Osteocyte (in vitro differentiated cells): Measurements from ENCODE around the gene PSENEN. TPM values are rescaled to one million over a fixed set of nuclear protein-coding genes. Genes with fewer than 3 reads are reported as not detected.
A peak's percentile ranks its signal among the peaks of the same experiment; 100 is the strongest.

Source experiments
- DNase-seq: peaks from one replicate; pipeline ENCODE4 v3.0.0; 2021; ENCODE audit warnings: mixed read lengths; ENCODE audit not compliant: unreplicated experiment; ENCODE audit errors: extremely low spot score
- H3K27ac Mint-ChIP-seq: one replicate; pipeline ENCODE4 v1.8.0; 2021; ENCODE audit warnings: mild to moderate bottlenecking, mixed read lengths; ENCODE audit not compliant: unreplicated experiment
- H3K27me3 Mint-ChIP-seq: one replicate; pipeline ENCODE4 v1.8.0; 2021; ENCODE audit warnings: mixed read lengths; ENCODE audit not compliant: unreplicated experiment
- H3K36me3 Mint-ChIP-seq: one replicate; pipeline ENCODE4 v1.8.0; 2021; ENCODE audit warnings: mixed read lengths; ENCODE audit not compliant: unreplicated experiment
- H3K4me1 Mint-ChIP-seq: one replicate; pipeline ENCODE4 v1.8.0; 2021; ENCODE audit warnings: mixed read lengths; ENCODE audit not compliant: unreplicated experiment
- H3K4me3 Mint-ChIP-seq: one replicate; pipeline ENCODE4 v1.8.0; 2021; ENCODE audit warnings: mild to moderate bottlenecking, moderate library complexity, mixed read lengths; ENCODE audit not compliant: unreplicated experiment
- H3K9me3 Mint-ChIP-seq: one replicate; pipeline ENCODE4 v1.8.0; 2021; ENCODE audit warnings: mixed read lengths; ENCODE audit not compliant: unreplicated experiment
- total RNA-seq: library from RNA; stranded (reverse); gene quantifications from 2 replicates; pipeline ENCODE4 v1.2.1, GENCODE V29; 2021
- TF ChIP-seq, protein P1 (sequence below): fragments of 200-600 bp; sonication (generic); IDR thresholded peaks from 2 replicates; pipeline ENCODE4 v1.5.0; 2021; ENCODE audit warnings: antibody characterized with exemption, mild to moderate bottlenecking, moderate library complexity

The PSENEN gene
- total RNA-seq, 1 donor from 2014 or later, result 72.6 TPM

- H3K4me1 Mint-ChIP-seq, result peaks cover 30% of the 10 kb centered on the region
Measured at GRCh38 chr19:35753634-35754369, 8.4 kb downstream of the PSENEN start.

DNA sequence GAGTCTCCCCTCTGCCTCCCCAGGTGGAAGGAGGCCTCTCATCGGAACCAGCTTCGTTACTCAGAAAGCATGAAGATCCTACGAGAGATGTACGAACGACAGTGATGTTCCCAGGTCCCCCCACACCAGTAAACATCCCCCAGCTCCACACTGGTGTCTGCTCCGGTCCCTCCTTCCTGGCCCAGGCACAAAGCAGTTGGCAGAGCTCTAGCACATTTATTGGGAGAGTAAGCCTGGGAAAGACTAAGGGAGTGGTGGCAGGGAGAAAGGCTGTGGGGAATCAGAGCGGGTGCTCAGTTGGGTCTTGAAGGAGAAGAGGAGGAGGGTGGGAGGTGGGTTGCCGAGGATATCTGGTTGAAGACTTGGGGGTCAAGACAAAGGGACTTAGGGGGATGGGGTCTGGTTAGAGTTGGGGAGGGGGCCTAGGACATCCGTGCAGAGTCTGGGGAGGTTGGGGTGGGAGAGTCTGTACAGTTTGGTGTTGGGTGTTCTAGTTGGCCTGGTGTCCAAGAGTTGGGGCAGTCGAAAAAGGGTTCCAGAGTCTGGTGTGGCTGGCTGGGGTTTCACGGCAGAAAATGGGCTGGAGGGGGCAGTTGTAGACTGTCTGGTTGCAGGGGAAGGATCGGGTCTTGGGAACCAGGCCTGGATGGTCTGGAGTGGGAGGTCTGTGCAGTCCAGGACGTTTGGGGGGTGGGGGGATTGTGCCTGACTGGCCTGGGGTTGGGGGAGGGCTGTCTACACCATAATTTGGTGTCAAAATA lies 9.1 kb downstream of the PSENEN start:
- Mint-ChIP-seq H3K27me3 (no peaks in the 10 kb centered on the region), H3K27ac (no peak overlapping the region), H3K9me3 (no peaks in the 10 kb centered on the region), H3K4me3 (no peak overlapping the region), H3K4me1 (peaks cover 31% of the 10 kb centered on the region), H3K36me3 (peaks cover 7% of the 10 kb centered on the region)
- TF ChIP-seq, protein P1, sequence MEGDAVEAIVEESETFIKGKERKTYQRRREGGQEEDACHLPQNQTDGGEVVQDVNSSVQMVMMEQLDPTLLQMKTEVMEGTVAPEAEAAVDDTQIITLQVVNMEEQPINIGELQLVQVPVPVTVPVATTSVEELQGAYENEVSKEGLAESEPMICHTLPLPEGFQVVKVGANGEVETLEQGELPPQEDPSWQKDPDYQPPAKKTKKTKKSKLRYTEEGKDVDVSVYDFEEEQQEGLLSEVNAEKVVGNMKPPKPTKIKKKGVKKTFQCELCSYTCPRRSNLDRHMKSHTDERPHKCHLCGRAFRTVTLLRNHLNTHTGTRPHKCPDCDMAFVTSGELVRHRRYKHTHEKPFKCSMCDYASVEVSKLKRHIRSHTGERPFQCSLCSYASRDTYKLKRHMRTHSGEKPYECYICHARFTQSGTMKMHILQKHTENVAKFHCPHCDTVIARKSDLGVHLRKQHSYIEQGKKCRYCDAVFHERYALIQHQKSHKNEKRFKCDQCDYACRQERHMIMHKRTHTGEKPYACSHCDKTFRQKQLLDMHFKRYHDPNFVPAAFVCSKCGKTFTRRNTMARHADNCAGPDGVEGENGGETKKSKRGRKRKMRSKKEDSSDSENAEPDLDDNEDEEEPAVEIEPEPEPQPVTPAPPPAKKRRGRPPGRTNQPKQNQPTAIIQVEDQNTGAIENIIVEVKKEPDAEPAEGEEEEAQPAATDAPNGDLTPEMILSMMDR, result no peak
- DNase-seq, result no peak

More at GRCh38 chr19:35753634-35754369, 8.4 kb downstream of the PSENEN start:
- no peak overlapping the region for H3K27ac Mint-ChIP-seq
- no peaks in the 10 kb centered on the region for H3K27me3 Mint-ChIP-seq
- peaks cover 7% of the 10 kb centered on the region for H3K36me3 Mint-ChIP-seq
- TF ChIP-seq, protein P1, result no peak
- no peak overlapping the region for H3K4me3 Mint-ChIP-seq
- no peak for DNase-seq
- H3K9me3 Mint-ChIP-seq, result no peaks in the 10 kb centered on the region

- H3K9me3 Mint-ChIP-seq, result no peaks in the 10 kb centered on the region
- no peak for DNase-seq
- TF ChIP-seq, protein P1, result no peak
- peaks cover 27% of the 10 kb centered on the region for H3K4me1 Mint-ChIP-seq
- no peak overlapping the region for H3K4me3 Mint-ChIP-seq
- no peaks in the 10 kb centered on the region for H3K27me3 Mint-ChIP-seq
- no peak overlapping the region for H3K27ac Mint-ChIP-seq
- peaks cover 7% of the 10 kb centered on the region for H3K36me3 Mint-ChIP-seq
Measured at GRCh38 chr19:35755131-35755549, 9.7 kb downstream of the PSENEN start.

- no peak overlapping the region for H3K4me3 Mint-ChIP-seq
- H3K4me1 Mint-ChIP-seq, result peaks cover 25% of the 10 kb centered on the region
- no peak for DNase-seq
Measured at GRCh38 chr19:35755550-35756376, 10.3 kb downstream of the PSENEN start.

More at GRCh38 chr19:35755550-35756376, 10.3 kb downstream of the PSENEN start:
- Mint-ChIP-seq H3K9me3 (no peaks in the 10 kb centered on the region), H3K27me3 (no peaks in the 10 kb centered on the region), H3K36me3 (peaks cover 7% of the 10 kb centered on the region), H3K27ac (peak overlapping the region; percentile 69)
- TF ChIP-seq, protein P1, result no peak
